Measurements from ENCODE around the gene KIAA1671. TPM values are rescaled to one million over a fixed set of nuclear protein-coding genes. Genes with fewer than 3 reads are reported as not detected.

The KIAA1671 gene
- total and polyA plus RNA-seq, 2 of the 4 experiments (the other 2 are of a cell fraction): 0.02 TPM; not detected in 1

GRCh38 chr22:25021409-25021808 lies 68.9 kb downstream of the KIAA1671 start:
- no peak overlapping the region for H3K9ac ChIP-seq (ENCODE audit: low read depth, low read length)
- no peak overlapping the region for H2AK9ac ChIP-seq (replicated peaks; ENCODE audit: low read depth, low read length, poor library complexity)
- H3K79me1 ChIP-seq (ENCODE audit: low read depth in 1 of 2, low read length in 2 of 2): no peaks in the 10 kb centered on the region
- ATAC-seq (ENCODE audit: low read depth) (no peak), DNase-seq (no peak)
- no peak overlapping the region for H4K5ac ChIP-seq (ENCODE audit: low read depth, low read length)
- H4K20me1 ChIP-seq (ENCODE audit: insufficient read depth, low read length): no peaks in the 10 kb centered on the region
- no peak overlapping the region for H3K14ac ChIP-seq (replicated peaks; ENCODE audit: low read depth, low read length)
- H3K4me2 ChIP-seq (ENCODE audit: low read depth, low read length): no peak overlapping the region
- no peak overlapping the region for H2BK120ac ChIP-seq (ENCODE audit: low read depth, low read length)
- H3K27me3 ChIP-seq (ENCODE audit: control insufficient read depth, insufficient read depth, low read length): no peaks in the 10 kb centered on the region
- H4K91ac ChIP-seq (ENCODE audit: insufficient read depth, low read depth, low read length): no peak overlapping the region
- ChIA-PET CTCF (no interaction called here), POLR2A (ENCODE audit: unreplicated experiment) (interaction anchor here (0.6 kb wide), 1 partner anchor 86 kb away, joined by 6 read pairs; no protein-coding TSS in a partner anchor)
- H3K9me1 ChIP-seq (ENCODE audit: insufficient read depth, low read length): no peaks in the 10 kb centered on the region
- no peak overlapping the region for H4K8ac ChIP-seq (ENCODE audit: low read depth in 2 of 2, low read length in 2 of 2)
- H3K56ac ChIP-seq (ENCODE audit: extremely low read depth, insufficient read depth, low read length): no peak overlapping the region
- TF ChIP-seq SMC3 (IDR thresholded peaks at IDR 0.05; ENCODE audit: low read depth, low read length) (no peak), BHLHE40 (IDR thresholded peaks at IDR 0.05; ENCODE audit: low read depth, low read length) (no peak), CEBPB (IDR thresholded peaks at IDR 0.05; ENCODE audit: low read depth, low read length) (no peak), FOS (IDR thresholded peaks at IDR 0.05; ENCODE audit: low read depth, low read length) (no peak), MAZ (IDR thresholded peaks at IDR 0.05; ENCODE audit: borderline replicate concordance, low read depth, low read length) (no peak), NFE2L2 (IDR thresholded peaks at IDR 0.05; ENCODE audit: low read depth, low read length) (no peak), MAFK (IDR thresholded peaks at IDR 0.05; ENCODE audit: low read depth, low read length) (no peak), RCOR1 (IDR thresholded peaks at IDR 0.05; ENCODE audit: insufficient replicate concordance, low read length) (no peak), CTCF (conservative IDR thresholded peaks at IDR 0.05; ENCODE audit: low read depth, low read length) (no peak), MXI1 (IDR thresholded peaks at IDR 0.05; ENCODE audit: borderline replicate concordance, low read depth, low read length) (no peak), CHD1 (IDR thresholded peaks at IDR 0.05; ENCODE audit: low read depth, low read length) (no peak)
- TF ChIP-seq, protein P1, sequence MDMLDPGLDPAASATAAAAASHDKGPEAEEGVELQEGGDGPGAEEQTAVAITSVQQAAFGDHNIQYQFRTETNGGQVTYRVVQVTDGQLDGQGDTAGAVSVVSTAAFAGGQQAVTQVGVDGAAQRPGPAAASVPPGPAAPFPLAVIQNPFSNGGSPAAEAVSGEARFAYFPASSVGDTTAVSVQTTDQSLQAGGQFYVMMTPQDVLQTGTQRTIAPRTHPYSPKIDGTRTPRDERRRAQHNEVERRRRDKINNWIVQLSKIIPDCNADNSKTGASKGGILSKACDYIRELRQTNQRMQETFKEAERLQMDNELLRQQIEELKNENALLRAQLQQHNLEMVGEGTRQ (IDR thresholded peaks at IDR 0.05; ENCODE audit: low read depth, low read length): no peak
- TF ChIP-seq, protein P2, sequence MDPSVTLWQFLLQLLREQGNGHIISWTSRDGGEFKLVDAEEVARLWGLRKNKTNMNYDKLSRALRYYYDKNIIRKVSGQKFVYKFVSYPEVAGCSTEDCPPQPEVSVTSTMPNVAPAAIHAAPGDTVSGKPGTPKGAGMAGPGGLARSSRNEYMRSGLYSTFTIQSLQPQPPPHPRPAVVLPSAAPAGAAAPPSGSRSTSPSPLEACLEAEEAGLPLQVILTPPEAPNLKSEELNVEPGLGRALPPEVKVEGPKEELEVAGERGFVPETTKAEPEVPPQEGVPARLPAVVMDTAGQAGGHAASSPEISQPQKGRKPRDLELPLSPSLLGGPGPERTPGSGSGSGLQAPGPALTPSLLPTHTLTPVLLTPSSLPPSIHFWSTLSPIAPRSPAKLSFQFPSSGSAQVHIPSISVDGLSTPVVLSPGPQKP (IDR thresholded peaks at IDR 0.05; ENCODE audit: borderline replicate concordance, low read depth, low read length): no peak
- intact Hi-C loops (cut with micrococcal nuclease): no loop called here
- H3K9me3 ChIP-seq (ENCODE audit: control insufficient read depth, insufficient read depth, low read length): no peaks in the 10 kb centered on the region
- H2BK15ac ChIP-seq (ENCODE audit: low read depth, low read length): no peak overlapping the region
- no TSS peak for BruUV-seq (replicated peaks)
- H2BK20ac ChIP-seq (ENCODE audit: low read depth, low read length): no peak overlapping the region
- H3K36me3 ChIP-seq (ENCODE audit: control insufficient read depth, insufficient read depth, low read length): no peaks in the 10 kb centered on the region
- no peak overlapping the region for H2AK5ac ChIP-seq (ENCODE audit: low read depth, low read length)
- no peaks in the 10 kb centered on the region for H3K4me1 ChIP-seq (ENCODE audit: control insufficient read depth, insufficient read depth, low read length)
- no peak overlapping the region for H3K27ac ChIP-seq (ENCODE audit: insufficient read depth, low read length)
- in situ Hi-C loops (cut with MboI; ENCODE audit: low sequenced_read_pairs): loop anchor here (10.0 kb wide), 1 partner anchor 63 kb away; no protein-coding TSS in a partner anchor
- WGBS, 2 experiments (ENCODE audit: extremely low coverage in 2 of 2, insufficient read length in 1 of 2): no CpG with 5 or more reads among the region's 3 CpGs
- H3K18ac ChIP-seq (ENCODE audit: low read depth, low read length): no peak overlapping the region
- dilution Hi-C loops (cut with HindIII; ENCODE audit: low sequenced_read_pairs, unreplicated experiment): no loop called here
- H2AFZ ChIP-seq (replicated peaks; ENCODE audit: low read length, poor library complexity): no peak overlapping the region
- H3K4me3 ChIP-seq (ENCODE audit: insufficient read depth, low read depth, low read length): no peak overlapping the region
- H2BK5ac ChIP-seq (ENCODE audit: low read depth, low read length, poor library complexity, severe bottlenecking): no peak overlapping the region
- H3K4ac ChIP-seq (ENCODE audit: low read depth, low read length): no peak overlapping the region
- no peak overlapping the region for H3K23ac ChIP-seq (ENCODE audit: low read depth, low read length)
